ENCODE measurements around the gene RASSF1.

Gene RASSF1

GRCh38 chr3:50382722-50383121, 42.1 kb upstream of the RASSF1 start:
- H3K27ac ChIP-seq: no peak overlapping the region
- TF ChIP-seq, protein P1, sequence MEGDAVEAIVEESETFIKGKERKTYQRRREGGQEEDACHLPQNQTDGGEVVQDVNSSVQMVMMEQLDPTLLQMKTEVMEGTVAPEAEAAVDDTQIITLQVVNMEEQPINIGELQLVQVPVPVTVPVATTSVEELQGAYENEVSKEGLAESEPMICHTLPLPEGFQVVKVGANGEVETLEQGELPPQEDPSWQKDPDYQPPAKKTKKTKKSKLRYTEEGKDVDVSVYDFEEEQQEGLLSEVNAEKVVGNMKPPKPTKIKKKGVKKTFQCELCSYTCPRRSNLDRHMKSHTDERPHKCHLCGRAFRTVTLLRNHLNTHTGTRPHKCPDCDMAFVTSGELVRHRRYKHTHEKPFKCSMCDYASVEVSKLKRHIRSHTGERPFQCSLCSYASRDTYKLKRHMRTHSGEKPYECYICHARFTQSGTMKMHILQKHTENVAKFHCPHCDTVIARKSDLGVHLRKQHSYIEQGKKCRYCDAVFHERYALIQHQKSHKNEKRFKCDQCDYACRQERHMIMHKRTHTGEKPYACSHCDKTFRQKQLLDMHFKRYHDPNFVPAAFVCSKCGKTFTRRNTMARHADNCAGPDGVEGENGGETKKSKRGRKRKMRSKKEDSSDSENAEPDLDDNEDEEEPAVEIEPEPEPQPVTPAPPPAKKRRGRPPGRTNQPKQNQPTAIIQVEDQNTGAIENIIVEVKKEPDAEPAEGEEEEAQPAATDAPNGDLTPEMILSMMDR (conservative IDR thresholded peaks at IDR 0.05): no peak

DNA sequence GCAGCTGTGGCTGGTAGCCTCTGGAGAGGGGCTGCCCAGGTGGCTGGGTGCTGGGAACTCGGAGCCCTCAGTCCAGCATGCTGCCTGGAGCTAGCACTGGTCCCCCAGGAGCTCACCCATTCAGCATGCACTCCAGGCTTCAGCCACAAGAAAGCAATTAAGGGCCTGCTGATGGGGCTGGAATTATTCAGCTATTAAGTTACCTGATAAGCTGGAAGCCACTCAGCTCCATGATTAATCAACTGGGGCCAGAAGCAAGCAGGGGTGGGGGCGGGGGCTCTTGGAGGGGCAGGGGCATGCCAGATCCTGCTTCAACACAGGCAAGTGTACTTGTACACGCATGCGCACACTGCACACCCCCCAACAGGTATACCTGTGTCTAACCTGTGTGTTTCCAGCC, 40.7 kb upstream of the RASSF1 start:
- no peak overlapping the region for H3K27ac ChIP-seq
- TF ChIP-seq, protein P1 (conservative IDR thresholded peaks at IDR 0.05): no peak

DNA sequence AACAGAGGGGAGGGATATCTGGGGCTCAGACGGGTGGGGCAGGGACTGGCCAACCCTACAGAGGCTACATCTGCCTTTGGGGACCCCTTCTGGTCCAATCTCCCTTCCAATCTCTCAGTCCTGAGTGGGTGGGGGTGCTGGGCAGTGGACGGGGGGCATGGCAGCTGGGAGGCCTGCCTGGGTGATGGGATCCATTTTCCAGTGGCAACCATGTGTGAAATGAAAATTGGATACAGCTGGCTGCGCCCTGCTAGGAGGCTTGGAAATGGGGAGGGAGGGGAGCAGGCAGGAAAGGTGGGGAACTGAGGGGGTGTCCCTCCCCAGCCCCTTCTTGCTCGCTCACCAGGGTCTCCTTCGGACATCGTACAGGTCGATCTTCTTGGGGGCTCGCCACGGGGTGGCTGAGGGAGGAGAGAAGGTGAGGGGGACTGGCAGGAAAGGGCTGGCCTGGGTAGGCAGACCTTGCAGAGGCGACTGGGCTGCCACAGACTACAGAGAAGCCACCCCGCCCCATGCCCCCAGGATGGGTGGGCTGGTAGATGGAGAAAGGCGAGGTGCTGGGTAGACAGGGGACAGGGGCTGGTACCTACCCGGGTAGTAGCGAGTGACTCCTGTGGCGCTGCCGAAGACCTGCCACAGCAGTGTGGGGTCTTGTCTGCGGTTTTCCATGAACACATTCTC, 39.9 kb upstream of the RASSF1 start:
- H3K27ac ChIP-seq: no peak overlapping the region
- TF ChIP-seq, protein P1 (conservative IDR thresholded peaks at IDR 0.05): no peak

DNA sequence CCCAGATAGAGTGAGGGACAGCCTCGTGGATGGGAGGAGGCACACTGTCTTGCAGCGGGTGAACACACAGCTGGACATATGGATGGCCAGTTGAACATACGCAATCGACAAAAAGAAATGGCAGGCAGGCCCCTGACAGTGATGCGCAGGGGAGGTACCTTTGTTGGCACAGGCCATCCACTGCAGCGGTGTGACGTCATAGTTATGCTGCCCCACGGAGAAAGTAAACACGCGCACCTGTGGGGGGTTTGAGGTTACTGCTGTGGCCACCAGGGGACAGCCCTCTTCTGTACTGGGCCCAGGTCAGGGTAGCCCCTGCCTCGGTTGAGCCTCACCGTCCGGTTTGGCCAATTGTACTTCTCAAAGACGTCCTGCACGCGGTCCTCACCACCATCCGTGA, 38.1 kb upstream of the RASSF1 start:
- TF ChIP-seq, protein P1 (conservative IDR thresholded peaks at IDR 0.05): no peak

GRCh38 chr3:50378024-50378423, 37.4 kb upstream of the RASSF1 start:
- no peak overlapping the region for H3K27ac ChIP-seq

More for the DNA sequence above, 38.1 kb upstream of the RASSF1 start:
- no peak overlapping the region for H3K27ac ChIP-seq

GRCh38 chr3:50375258-50375931, 34.8 kb upstream of the RASSF1 start:
- no peak overlapping the region for H3K27ac ChIP-seq
- TF ChIP-seq, protein P1 (conservative IDR thresholded peaks at IDR 0.05): no peak

More at GRCh38 chr3:50378024-50378423, 37.4 kb upstream of the RASSF1 start:
- TF ChIP-seq, protein P1 (conservative IDR thresholded peaks at IDR 0.05): no peak

DNA sequence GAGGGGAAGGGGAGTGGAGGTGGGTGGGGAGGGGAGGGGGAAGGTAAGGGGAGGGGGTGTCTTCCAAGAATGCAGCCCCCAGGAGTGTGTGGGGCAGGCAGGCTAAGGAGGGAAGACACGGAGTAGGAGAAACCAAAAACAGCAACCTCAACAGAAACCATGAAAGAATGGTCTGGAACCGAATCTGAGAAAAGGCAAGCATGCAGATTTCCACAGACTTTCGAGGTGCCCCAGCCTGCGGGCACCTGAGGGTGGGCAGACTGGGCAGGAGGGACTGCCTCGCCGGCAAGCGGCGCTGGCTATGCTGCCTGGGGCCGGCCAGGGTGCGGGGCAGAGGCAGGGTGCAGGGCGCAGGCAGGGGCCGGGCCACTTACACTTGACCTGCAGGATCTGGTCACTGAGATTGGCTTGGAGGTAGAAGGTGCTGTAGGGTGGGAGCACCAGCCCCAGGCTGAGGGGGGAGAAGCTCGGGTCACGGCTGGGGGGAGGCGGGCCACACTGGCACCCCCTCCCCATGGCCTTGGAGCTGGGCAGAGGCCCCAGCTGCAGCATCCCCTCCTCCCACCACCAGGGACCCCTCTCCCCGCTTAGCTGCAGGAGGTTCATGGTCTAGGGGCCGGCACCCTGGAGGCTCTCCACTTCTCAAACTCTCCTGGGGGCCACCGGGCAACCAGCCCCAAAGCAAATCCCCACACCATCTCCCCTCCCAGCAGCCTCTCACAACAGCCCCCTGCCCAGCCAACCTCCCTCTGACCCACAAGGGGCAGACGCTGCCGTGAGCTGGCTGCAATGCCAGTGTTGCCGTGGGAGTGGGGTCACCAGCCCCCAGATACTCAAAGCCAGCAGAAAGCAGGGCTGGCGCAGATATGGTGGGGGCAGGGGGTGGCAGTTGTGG, 34.0 kb upstream of the RASSF1 start:
- no peak overlapping the region for H3K27ac ChIP-seq
- TF ChIP-seq, protein P1 (conservative IDR thresholded peaks at IDR 0.05): no peak

All from VCaP (cell line).